K562 (cell line): ENCODE results near the gene SVOP. TPM values are rescaled to one million over a fixed set of nuclear protein-coding genes. Genes with fewer than 3 reads are reported as not detected.

Experiments
- BRF2 ChIP-seq: IDR thresholded peaks from 3 replicates; pipeline ENCODE4 v1.6.1; 2011; ENCODE audit warnings: borderline replicate concordance, mild to moderate bottlenecking; ENCODE audit not compliant: insufficient read length, insufficient read depth
- ETS1 ChIP-seq: conservative IDR thresholded peaks from 2 replicates; pipeline ENCODE4 v1.6.1; 2011; ENCODE audit warnings: low read depth, mild to moderate bottlenecking, low read length; ENCODE audit not compliant: control insufficient read depth
- FOXK2 ChIP-seq, 2 experiments: fragments of 450-650 bp; IDR thresholded peaks in 1 of 2; conservative IDR thresholded peaks in 1 of 2; 2 replicates each; pipeline ENCODE4 v1.6.1; 2016; ENCODE audit warnings: low read depth in 2 of 2, mild to moderate bottlenecking in 1 of 2
- KDM2B ChIP-seq: fragments of 250-450 bp; sonication (Bioruptor Pico); IDR thresholded peaks from 2 replicates; pipeline ENCODE4 v1.8.0; 2021; ENCODE audit warnings: mild to moderate bottlenecking, moderate library complexity
- MTF1 ChIP-seq: fragments of 250-450 bp; sonication (Bioruptor Pico); IDR thresholded peaks from 2 replicates; pipeline ENCODE4 v1.9.0; 2021; ENCODE audit warnings: moderate library complexity, mild to moderate bottlenecking, inconsistent platforms, borderline replicate concordance
- NCOA1 ChIP-seq: fragments of 450-650 bp; IDR thresholded peaks from 2 replicates; pipeline ENCODE4 v1.6.1; 2016; ENCODE audit warnings: low read depth
- NFIX ChIP-seq: fragments of 250-450 bp; sonication (Bioruptor Pico); IDR thresholded peaks from 2 replicates; pipeline ENCODE4 v1.4.0; 2020; ENCODE audit warnings: low read depth, mild to moderate bottlenecking, moderate library complexity
- PATZ1 ChIP-seq: fragments of 250-450 bp; sonication (Bioruptor Pico); IDR thresholded peaks from 2 replicates; pipeline ENCODE4 v1.5.0; 2020; ENCODE audit warnings: mild to moderate bottlenecking, borderline replicate concordance
- REST ChIP-seq, 2 experiments: fragments of 450-650 bp; formaldehyde crosslinking in 1 of 2; IDR thresholded peaks; 2 replicates each; pipeline versions ENCODE4 v1.4.0 to v1.6.1; 2014 to 2020; ENCODE audit warnings: mild to moderate bottlenecking in 2 of 2, borderline replicate concordance in 1 of 2, low read depth in 1 of 2
- SMAD1 ChIP-seq: fragments of 150-350 bp; IDR thresholded peaks from 2 replicates; pipeline ENCODE4 v1.6.1; 2014; ENCODE audit warnings: low read length, low read depth; ENCODE audit not compliant: partially characterized antibody
- SMC3 ChIP-seq: conservative IDR thresholded peaks from 2 replicates; pipeline ENCODE4 v1.6.1; 2011; ENCODE audit warnings: low read depth, low read length, improper control_type of control experiment; ENCODE audit not compliant: insufficient read depth
- TSC22D4 ChIP-seq: fragments of 450-650 bp; IDR thresholded peaks from 2 replicates; pipeline ENCODE4 v1.6.1; 2016; ENCODE audit warnings: missing genetic modification characterization, missing biosample characterization, control low read depth
- ZNF134 ChIP-seq: fragments of 250-450 bp; sonication (Bioruptor Pico); conservative IDR thresholded peaks from 2 replicates; pipeline ENCODE4 v1.4.0; 2020
- ZNF408 ChIP-seq: fragments of 250-450 bp; sonication (Bioruptor Pico); IDR thresholded peaks from 2 replicates; pipeline ENCODE4 v1.4.0; 2020; ENCODE audit warnings: low read depth, mild to moderate bottlenecking, moderate library complexity
- polyA plus RNA-seq, 8 experiments: library from polyadenylated mRNA; depleted of rRNA in 4 of 8; stranded (reverse) in 5 of 8; unstranded in 3 of 8; fragments of >200 nt; fragmentation: Nextera tagmentation in 2 of 8; fragmentation: Illumina TruSeq in 1 of 8; extraction: Ambion mirVana in 2 of 8; extraction: Trizol in 1 of 8; gene quantifications; 2 replicates each; pipeline versions ENCODE4 v1.2.1 to v1.2.3, GENCODE V29; 2011 to 2014; ENCODE audit warnings: inconsistent platforms in 1 of 8, missing spikeins in 1 of 8
- total RNA-seq, 7 experiments: library from RNA; depleted of rRNA in 6 of 7; stranded (reverse); fragments of >200 nt in 6 of 7; fragmentation: Illumina TruSeq in 2 of 7; extraction: Trizol in 2 of 7; gene quantifications; 2 replicates each; pipeline versions ENCODE4 v1.2.1 to v1.2.3, GENCODE V29; 2011 to 2021; ENCODE audit warnings: low replicate concordance in 1 of 7

Gene SVOP
- total and polyA plus RNA-seq, 9 of the 15 experiments (the other 6 are each of a cell fraction or from before 2014, with no cell fraction given), result 0.01 to 0.09 (median 0.06) TPM; not detected in 1

GRCh38 chr12:108950991-108951739 is 69.7 kb downstream of the SVOP start (continued):
- no peak for TF ChIP-seq ETS1
- peak; percentile 72 for TF ChIP-seq SMC3
- TF ChIP-seq NFIX (CRISPR knock-in tag), result peak; percentile 22; the same call in 1 of the 2 replicates
- no peak for TF ChIP-seq ZNF408 (CRISPR knock-in tag)
- peak in 1 of 2 experiments; percentile 44; a peak in 1 of 4 replicates for TF ChIP-seq FOXK2 (conservative IDR thresholded peaks at IDR 0.05 in 1 of 2, IDR thresholded peaks at IDR 0.05 in 1 of 2; ENCODE audit: low read depth in 2 of 2)
- no peak for TF ChIP-seq KDM2B
- TF ChIP-seq MTF1 (CRISPR knock-in tag), result no peak
- no peak for TF ChIP-seq SMAD1
- peak; percentile 77 for TF ChIP-seq REST (IDR thresholded peaks at IDR 0.05; ENCODE audit: borderline replicate concordance)
- no peak for TF ChIP-seq REST (CRISPR knock-in tag; IDR thresholded peaks at IDR 0.05; ENCODE audit: low read depth)
- TF ChIP-seq BRF2, result no peak
- TF ChIP-seq PATZ1 (CRISPR knock-in tag), result no peak
- no peak for TF ChIP-seq NCOA1
- TF ChIP-seq ZNF134, result no peak
- TF ChIP-seq TSC22D4 (tag), result no peak
